ENCODE measurements around the gene CENPB. TPM values are rescaled to one million over a fixed set of nuclear protein-coding genes. Genes with fewer than 3 reads are reported as not detected.
"Not testable (repeated sequence)": the region's sequence is repeated elsewhere in the genome, so short reads cannot be mapped to it uniquely, and the experiment has no call there.

Gene CENPB
- 10 to 100 TPM; 73.4 to 99.9 (median 84.3) TPM for total RNA-seq
- 10 to 100 TPM; 52.7 to 71.4 (median 58.9) TPM for polyA plus RNA-seq

GRCh38 chr20:3786665-3787323, at the start of gene CENPB:
CENPB (minus strand) TSS chr20:3786740; CDS start chr20:3786483, 257 bp downstream.
- peak; percentile 94 for DNase-seq
- no peaks in the 10 kb centered on the region for H3K27me3 ChIP-seq
- intact Hi-C loops (cut with DNase I), result loop anchor here (1.0 to 10.0 kb wide), 3 partner anchors 34 to 228 kb away; partner anchors contain the start of genes AP5S1 and RNF24
- no peaks in the 10 kb centered on the region for H3K9me3 ChIP-seq
- TF ChIP-seq EP300 (IDR thresholded peaks at IDR 0.05), result no peak
- peak; percentile 17 to 79 (median 39) for TF ChIP-seq CTCF (IDR thresholded peaks at IDR 0.05)
- TF ChIP-seq POLR2A (IDR thresholded peaks at IDR 0.05), result no peak
- TF ChIP-seq POLR2AphosphoS5 (IDR thresholded peaks at IDR 0.05), result peak in 1 of 4 donors; percentile 27
- H3K4me1 ChIP-seq, result peaks cover 0 to 41% (median 34%) of the 10 kb centered on the region in 4 donors
- H3K4me3 ChIP-seq, result peak within 1 kb of the TSS; percentile 65 to 73 (median 68)
- H3K27ac ChIP-seq, result peak within 1 kb of the TSS; percentile 84 to 92 (median 86)
- 3% methylated on average over 70 of the region's 70 CpGs for WGBS, 2 donors
- H3K36me3 ChIP-seq, result peaks cover 0 to 7% (median 0%) of the 10 kb centered on the region in 4 donors

GRCh38 chr20:3836132-3836531, 49.6 kb upstream of the CENPB start:
- no peak for DNase-seq
- H3K4me3 ChIP-seq, result no peak overlapping the region

GRCh38 chr20:3829891-3830290, 43.4 kb upstream of the CENPB start:
- H3K27ac ChIP-seq; H3K9me3 ChIP-seq; H3K27me3 ChIP-seq; H3K4me1 ChIP-seq; H3K4me3 ChIP-seq; intact Hi-C loops (cut with DNase I); DNase-seq: not testable (repeated sequence)
- WGBS, 2 donors, result 95% methylated on average over 5 of the region's 5 CpGs
- peaks cover 0 to 41% (median 4%) of the 10 kb centered on the region in 4 donors for H3K36me3 ChIP-seq

More at GRCh38 chr20:3836132-3836531, 49.6 kb upstream of the CENPB start:
- 97% methylated on average over 4 of the region's 4 CpGs for whole genome bisulfite sequencing, 2 donors
- Histone ChIP-seq H3K27ac (no peak overlapping the region), H3K4me1 (no peaks in the 10 kb centered on the region), H3K36me3 (peaks cover 0 to 7% (median 2%) of the 10 kb centered on the region in 4 donors), H3K27me3 (no peaks in the 10 kb centered on the region), H3K9me3 (no peaks in the 10 kb centered on the region)
- TF ChIP-seq POLR2AphosphoS5 (IDR thresholded peaks at IDR 0.05), result no peak
- no peak for TF ChIP-seq CTCF (IDR thresholded peaks at IDR 0.05)
- no peak for TF ChIP-seq EP300 (IDR thresholded peaks at IDR 0.05)
- no peak for TF ChIP-seq POLR2A (IDR thresholded peaks at IDR 0.05)
- intact Hi-C loops (cut with DNase I), result no loop called here

GRCh38 chr20:3828798-3829197, 42.3 kb upstream of the CENPB start:
- Histone ChIP-seq H3K36me3 (peaks cover 0 to 52% (median 10%) of the 10 kb centered on the region in 4 donors), H3K27me3 (no peaks in the 10 kb centered on the region), H3K9me3 (no peaks in the 10 kb centered on the region), H3K4me3 (no peak overlapping the region), H3K27ac (no peak overlapping the region), H3K4me1 (no peaks in the 10 kb centered on the region)
- no peak for DNase-seq
- TF ChIP-seq POLR2AphosphoS5 (IDR thresholded peaks at IDR 0.05) (no peak), CTCF (IDR thresholded peaks at IDR 0.05) (no peak), EP300 (IDR thresholded peaks at IDR 0.05) (no peak), POLR2A (IDR thresholded peaks at IDR 0.05) (no peak)
- intact Hi-C loops (cut with DNase I), result no loop called here
- WGBS, 2 donors, result 96 to 97% methylated on average over 3 of the region's 3 CpGs

GRCh38 chr20:3826420-3826819, 39.9 kb upstream of the CENPB start:
- WGBS, 2 donors, result 75 to 85% methylated on average over 4 of the region's 4 CpGs
- intact Hi-C loops (cut with DNase I), result no loop called here
- no peak for TF ChIP-seq EP300 (IDR thresholded peaks at IDR 0.05)
- TF ChIP-seq POLR2A (IDR thresholded peaks at IDR 0.05), result no peak
- TF ChIP-seq POLR2AphosphoS5 (IDR thresholded peaks at IDR 0.05), result no peak
- TF ChIP-seq CTCF (IDR thresholded peaks at IDR 0.05), result no peak
- no peak for DNase-seq
- peaks cover 8 to 71% (median 22%) of the 10 kb centered on the region in 4 donors for H3K36me3 ChIP-seq
- peaks cover 0 to 3% (median 2%) of the 10 kb centered on the region in 4 donors for H3K4me1 ChIP-seq
- no peak overlapping the region for H3K27ac ChIP-seq
- H3K9me3 ChIP-seq, result no peaks in the 10 kb centered on the region
- H3K27me3 ChIP-seq, result no peaks in the 10 kb centered on the region
- no peak overlapping the region for H3K4me3 ChIP-seq
